GM11168 (cell line): ENCODE data around the gene PIGC.

ENCODE experiments used
- in situ Hi-C: fragments of 300-500 bp; cut with MboI; formaldehyde crosslinking; loops from one replicate; pipeline ENCODE4 v1.12.0; 2022; ENCODE audit warnings: low sequenced_read_pairs; ENCODE audit not compliant: unreplicated experiment

PIGC gene

DNA sequence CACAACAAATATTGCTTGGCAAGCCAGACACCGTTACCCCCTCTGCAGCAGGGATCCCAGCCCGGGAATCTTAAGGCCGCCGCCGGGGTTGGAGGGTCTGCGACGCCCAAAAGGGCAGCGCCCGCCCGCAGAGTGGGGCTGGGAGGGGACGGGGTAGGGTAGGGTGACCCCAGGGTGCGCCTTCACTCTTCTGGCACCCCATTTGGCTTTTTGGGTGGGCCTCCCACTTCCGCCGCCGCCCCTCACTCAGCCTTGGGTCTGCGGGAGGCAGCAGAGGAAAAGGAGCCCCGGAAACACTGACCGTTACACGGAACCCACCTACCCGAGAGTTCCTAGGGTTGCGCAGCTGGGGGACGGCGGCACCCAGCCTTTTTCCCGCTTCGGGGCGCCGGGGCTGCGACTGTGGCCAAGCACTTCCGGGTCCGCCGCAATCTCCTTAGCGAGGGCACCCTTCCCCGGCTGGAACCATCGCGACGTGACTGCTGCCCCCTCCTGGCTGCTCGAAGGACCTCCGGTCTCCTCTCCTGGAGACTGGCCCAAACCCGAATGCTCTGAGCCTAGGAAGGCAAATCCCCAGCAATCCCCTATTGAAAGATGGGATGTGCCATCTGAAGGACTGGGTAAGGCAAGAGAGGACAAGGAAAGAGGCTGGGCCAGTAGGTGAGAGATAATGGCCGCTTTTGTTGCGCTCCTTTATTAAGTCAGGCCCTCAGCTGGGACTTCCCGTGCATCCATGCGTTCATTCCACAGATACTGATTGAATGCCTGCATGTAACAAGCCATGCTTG lies at the start of gene PIGC:
TSS of gene PIGC (minus strand) at position 404 of the 788 bp plus-strand sequence. CDS start 1,447 bp downstream, outside the sequence.
- in situ Hi-C loops: no loop called here

DNA sequence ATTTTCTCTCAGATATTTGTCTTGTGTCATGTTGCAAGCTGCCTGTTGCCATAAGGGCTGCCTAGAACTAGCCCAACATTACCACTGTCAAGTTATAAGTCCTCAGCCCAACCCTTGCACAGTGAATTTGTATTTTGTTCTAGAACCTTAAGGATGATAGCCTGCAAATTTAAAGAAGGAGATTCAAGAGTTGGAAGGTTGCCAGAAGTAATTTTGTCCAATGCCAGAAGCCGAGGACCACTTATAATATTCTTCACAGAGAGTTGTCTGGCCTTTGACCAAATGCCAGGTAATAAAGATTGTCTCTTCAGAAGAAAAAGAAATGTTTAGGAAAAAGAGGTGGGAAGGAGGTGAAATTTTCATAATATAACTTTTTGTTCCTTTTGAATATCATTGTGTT lies 48.6 kb upstream of the PIGC start:
- in situ Hi-C loops: no loop called here

DNA sequence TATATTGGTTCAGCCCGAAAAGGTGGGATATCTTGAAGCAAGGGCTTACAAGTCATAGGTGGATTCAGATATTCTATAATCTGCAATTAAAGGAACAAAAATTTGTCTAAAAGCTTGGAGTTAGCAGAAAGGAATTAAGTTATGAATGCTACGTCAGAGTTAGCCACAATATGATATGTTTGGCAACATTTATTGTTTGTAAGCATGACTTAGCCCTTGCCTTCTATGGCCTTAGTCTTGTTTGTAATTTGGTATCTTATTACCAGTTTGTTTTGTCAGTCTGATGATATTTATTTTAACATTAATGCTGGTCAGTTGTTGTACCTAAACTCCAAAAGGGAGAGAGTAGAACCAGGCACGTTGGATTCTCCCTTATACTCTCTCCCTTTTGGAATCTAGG lies 46.0 kb upstream of the PIGC start:
- in situ Hi-C loops: no loop called here

DNA sequence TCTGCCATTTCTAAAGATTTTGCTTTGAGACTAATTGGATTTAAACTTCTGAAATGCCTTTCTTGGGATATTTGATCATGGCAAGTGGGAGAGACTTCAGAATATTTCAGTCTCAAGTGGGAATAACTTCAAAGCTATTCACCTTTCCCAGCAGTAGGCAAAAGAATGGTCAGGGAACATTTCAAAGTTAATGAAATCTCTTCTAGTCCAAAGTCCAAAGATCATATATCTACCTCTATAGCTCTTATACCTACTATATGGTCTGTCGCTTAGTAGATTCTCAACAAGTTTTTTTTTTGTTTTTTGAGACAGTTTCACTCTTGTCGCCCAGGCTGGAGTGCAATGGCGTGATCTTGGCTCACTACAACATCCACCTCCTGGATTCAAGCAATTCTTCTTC lies 44.5 kb upstream of the PIGC start:
- in situ Hi-C loops: no loop called here

DNA sequence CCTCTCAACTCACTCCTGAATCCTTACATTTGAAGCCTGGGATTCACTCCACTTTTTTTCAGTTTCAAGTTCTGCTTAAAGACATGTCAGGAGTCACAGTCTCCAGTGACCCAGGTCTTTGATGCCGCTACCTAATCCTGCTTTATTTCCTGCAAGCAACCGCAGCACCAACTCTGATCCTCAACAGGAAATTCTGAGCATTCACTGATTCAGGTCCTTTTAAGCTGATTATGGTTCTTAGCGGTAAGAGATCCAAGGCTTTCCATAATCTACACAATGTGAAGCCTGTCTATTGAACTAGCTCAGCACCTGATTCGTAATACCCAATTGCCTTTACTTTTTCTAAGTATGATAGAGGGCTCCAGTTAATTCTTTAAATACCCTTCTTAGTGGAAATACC lies 43.7 kb upstream of the PIGC start:
- in situ Hi-C loops: no loop called here

- in situ Hi-C loops: no loop called here
Observed at GRCh38 chr1:172486805-172487454, 43.1 kb upstream of the PIGC start.

- in situ Hi-C loops: no loop called here
Observed at GRCh38 chr1:172485626-172486025, 41.8 kb upstream of the PIGC start.

DNA sequence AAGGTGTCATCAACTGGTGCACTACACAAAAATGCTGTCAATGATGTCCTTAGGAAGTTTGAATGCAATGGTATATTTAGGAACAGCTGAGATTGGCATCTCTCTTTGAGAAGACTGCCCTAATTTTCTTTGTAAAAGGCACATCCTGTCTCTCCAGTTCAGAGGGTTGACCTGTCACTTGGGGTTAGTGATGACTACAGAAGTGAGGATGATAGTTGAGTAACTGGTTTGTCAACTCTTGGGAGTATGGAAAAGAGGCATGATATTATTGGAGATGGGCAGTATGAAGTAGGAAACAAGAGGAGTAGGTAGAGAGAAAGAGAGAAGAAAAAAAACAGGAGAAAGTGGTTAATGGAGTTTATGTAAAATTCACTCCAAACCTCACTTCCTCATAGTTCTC lies 40.4 kb upstream of the PIGC start:
- in situ Hi-C loops: no loop called here

- in situ Hi-C loops: no loop called here
Observed at GRCh38 chr1:172483448-172483847, 39.6 kb upstream of the PIGC start.

GRCh38 chr1:172482044-172482443 lies 38.2 kb upstream of the PIGC start:
- in situ Hi-C loops: no loop called here

- in situ Hi-C loops: no loop called here
Observed at GRCh38 chr1:172480431-172480830, 36.6 kb upstream of the PIGC start.

DNA sequence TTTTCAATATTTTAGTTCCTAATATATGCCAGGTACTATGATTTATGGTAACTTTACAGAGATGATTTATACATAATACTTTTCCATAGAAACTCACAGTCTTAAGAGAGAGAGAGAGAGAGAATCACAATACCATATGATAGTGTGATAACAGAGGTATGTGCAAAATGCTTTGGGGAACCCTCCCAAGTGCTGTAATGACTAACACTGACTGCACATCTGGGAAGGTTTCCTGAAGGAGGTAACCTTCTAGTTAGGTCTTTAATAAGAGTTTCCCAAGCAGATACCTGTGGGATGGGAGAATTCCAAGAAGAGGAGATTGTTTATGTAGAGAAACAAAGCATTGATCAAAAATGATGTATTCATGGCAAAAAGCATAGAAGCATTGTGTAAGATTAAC lies 34.6 kb upstream of the PIGC start:
- in situ Hi-C loops: no loop called here

- in situ Hi-C loops: no loop called here
Observed at GRCh38 chr1:172477741-172478140, 33.9 kb upstream of the PIGC start.

- in situ Hi-C loops: no loop called here
Observed at GRCh38 chr1:172477216-172477615, 33.3 kb upstream of the PIGC start.

DNA sequence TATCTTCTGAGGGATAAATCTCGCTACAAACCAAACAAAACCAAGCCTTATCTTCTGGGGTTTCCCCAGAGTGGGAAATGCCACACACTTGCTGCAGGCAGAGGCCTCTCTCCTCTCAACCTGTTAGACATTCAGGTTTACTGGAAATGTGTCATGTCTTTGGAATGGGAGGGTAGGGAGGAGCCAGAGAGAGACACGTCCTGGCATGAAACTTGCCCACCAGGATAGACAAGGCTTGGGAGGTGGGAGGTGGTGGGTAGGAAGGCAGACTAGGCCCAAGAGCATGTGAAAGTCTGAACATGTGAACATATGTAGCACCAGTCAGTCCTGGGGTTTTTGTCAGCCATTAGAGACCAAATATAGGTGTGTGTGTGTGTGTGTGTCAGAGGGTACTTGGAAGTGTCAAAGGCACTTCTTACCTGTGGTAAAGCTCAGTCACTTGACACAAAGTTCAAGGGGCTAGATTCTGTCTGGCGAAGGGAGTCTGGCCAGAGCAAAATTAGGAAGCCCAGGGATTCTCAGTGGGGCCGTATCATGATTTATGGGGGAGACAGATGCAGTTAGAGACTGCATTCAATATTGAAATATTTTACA lies 32.4 kb upstream of the PIGC start:
- in situ Hi-C loops: no loop called here

DNA sequence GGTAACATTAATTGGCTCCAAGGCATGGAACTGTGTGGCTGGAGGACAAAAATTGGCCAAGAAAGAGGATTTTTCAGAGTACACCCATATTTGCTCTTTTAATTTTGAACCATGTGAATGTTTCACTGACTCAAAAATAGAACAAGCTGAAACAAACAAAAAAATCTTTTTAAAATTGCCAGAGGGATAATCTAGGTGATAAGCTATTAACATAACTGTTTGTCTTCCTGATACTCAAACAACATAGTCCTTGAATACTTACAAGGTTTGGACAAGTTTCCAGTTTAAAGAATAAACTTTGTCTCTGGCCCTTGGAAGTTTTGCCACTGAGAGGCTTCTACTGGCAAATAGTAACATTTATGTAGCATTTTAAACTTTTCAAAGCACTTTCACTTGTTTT lies 30.0 kb upstream of the PIGC start:
- in situ Hi-C loops: no loop called here

DNA sequence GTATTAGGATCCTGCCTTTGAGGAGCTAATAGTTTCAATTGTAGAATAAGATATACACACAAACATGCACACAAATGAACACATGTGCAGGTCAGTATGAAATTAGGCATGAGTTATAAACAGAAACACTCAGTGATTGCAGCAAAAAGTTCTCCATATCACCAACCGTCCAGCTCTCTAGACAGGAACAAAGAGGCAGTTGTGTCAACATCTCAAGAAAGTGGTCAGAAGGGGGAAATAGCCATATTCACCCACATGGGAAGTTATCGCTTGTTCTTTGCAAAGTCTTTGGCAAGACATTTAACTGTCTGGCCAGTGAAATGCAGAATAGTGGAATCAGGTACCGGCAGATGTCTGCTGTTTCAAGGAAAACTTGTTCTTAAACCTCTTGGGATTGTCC lies 29.4 kb upstream of the PIGC start:
- in situ Hi-C loops: no loop called here

GRCh38 chr1:172472495-172472894 lies 28.6 kb upstream of the PIGC start:
- in situ Hi-C loops: no loop called here

GRCh38 chr1:172471666-172472065 lies 27.8 kb upstream of the PIGC start:
- in situ Hi-C loops: no loop called here

- in situ Hi-C loops: no loop called here
Observed at GRCh38 chr1:172470149-172470548, 26.3 kb upstream of the PIGC start.

DNA sequence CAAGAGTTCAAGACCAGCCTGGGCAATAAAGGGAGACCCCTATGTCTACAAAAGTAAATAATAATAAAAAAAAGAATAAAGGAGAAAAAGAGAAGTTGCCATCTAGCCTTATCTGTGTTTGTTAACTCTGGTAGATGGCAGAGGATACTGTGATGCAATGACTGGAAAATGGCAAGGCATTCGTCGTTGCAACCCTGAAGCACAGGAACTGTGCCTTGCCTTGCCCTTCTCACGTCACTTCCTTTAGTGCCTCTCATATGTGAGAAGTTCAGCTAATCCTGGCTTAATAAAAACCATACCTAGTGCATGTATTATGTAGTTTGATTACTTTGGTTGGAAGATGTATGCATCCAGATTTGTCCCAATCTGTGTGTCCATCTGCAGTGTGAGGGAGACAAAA lies 25.8 kb upstream of the PIGC start:
- in situ Hi-C loops: loop anchor here (10.0 kb wide), 1 partner anchor 245 kb away; no protein-coding TSS in a partner anchor
